Measurements from ENCODE around the gene PDZRN4.

DNA sequence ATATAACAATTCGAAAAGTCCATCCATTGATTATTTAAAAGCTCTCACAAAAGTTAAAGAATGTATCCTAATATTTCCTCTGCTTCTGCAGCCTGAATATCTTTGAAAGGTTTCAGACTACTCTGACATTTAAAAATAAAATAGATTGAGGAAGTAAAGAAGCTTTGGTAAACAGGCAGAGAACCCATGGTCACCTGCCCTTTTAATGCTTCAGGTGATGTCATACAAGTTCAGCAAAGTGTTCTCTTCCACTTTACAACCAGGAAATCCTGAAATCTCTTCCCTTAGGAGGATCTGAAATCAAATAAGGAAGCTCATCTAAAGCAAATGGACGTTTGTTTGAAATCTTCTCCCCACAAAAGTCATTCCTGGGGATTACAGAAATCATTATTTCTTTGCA is 322.4 kb downstream of the PDZRN4 start:
- TF ChIP-seq, protein P1, sequence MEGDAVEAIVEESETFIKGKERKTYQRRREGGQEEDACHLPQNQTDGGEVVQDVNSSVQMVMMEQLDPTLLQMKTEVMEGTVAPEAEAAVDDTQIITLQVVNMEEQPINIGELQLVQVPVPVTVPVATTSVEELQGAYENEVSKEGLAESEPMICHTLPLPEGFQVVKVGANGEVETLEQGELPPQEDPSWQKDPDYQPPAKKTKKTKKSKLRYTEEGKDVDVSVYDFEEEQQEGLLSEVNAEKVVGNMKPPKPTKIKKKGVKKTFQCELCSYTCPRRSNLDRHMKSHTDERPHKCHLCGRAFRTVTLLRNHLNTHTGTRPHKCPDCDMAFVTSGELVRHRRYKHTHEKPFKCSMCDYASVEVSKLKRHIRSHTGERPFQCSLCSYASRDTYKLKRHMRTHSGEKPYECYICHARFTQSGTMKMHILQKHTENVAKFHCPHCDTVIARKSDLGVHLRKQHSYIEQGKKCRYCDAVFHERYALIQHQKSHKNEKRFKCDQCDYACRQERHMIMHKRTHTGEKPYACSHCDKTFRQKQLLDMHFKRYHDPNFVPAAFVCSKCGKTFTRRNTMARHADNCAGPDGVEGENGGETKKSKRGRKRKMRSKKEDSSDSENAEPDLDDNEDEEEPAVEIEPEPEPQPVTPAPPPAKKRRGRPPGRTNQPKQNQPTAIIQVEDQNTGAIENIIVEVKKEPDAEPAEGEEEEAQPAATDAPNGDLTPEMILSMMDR (IDR thresholded peaks at IDR 0.05): no peak
- TF ChIP-seq POLR2AphosphoS5 (IDR thresholded peaks at IDR 0.05) (no peak), POLR2A (IDR thresholded peaks at IDR 0.05) (no peak), EP300 (IDR thresholded peaks at IDR 0.05) (no peak)

Data from stomach (tissue), 4 donors.